Parathyroid adenoma (tissue), 2 donors: ENCODE data around the gene CNRIP1.

ENCODE experiments used
- H2AFZ ChIP-seq: fragments of 300-600 bp; sonication (generic); one replicate; pipeline ENCODE4 v1.7.0; 2017; ENCODE audit warnings: antibody characterized with exemption, mild to moderate bottlenecking
- H3K27ac ChIP-seq: fragments of 300-600 bp; sonication (generic); one replicate; pipeline ENCODE4 v1.7.0; 2017
- H3K27me3 ChIP-seq: fragments of 300-600 bp; sonication (generic); one replicate; pipeline ENCODE4 v1.7.0; 2017; ENCODE audit warnings: low read length; ENCODE audit not compliant: control insufficient read depth, insufficient read depth
- H3K36me3 ChIP-seq: fragments of 300-600 bp; sonication (generic); one replicate; pipeline ENCODE4 v1.7.0; 2017; ENCODE audit warnings: low read length; ENCODE audit not compliant: control insufficient read depth, insufficient read depth
- H3K4me1 ChIP-seq: fragments of 300-600 bp; sonication (generic); one replicate; pipeline ENCODE4 v1.7.0; 2017; ENCODE audit warnings: control low read depth
- H3K4me2 ChIP-seq: fragments of 300-600 bp; sonication (generic); one replicate; pipeline ENCODE4 v1.7.0; 2017; ENCODE audit warnings: low read length
- H3K4me3 ChIP-seq: fragments of 300-600 bp; sonication (generic); one replicate; pipeline ENCODE4 v1.7.0; 2017; ENCODE audit warnings: low read depth, low read length
- H3K79me2 ChIP-seq: fragments of 300-600 bp; sonication (generic); one replicate; pipeline ENCODE4 v1.7.0; 2017; ENCODE audit warnings: control low read depth
- H3K9ac ChIP-seq: fragments of 300-600 bp; sonication (generic); one replicate; pipeline ENCODE4 v1.7.0; 2017; ENCODE audit warnings: mild to moderate bottlenecking
- H3K9me3 ChIP-seq: fragments of 300-600 bp; sonication (generic); one replicate; pipeline ENCODE4 v1.7.0; 2017; ENCODE audit warnings: low read length; ENCODE audit not compliant: control insufficient read depth
- TF ChIP-seq, protein P1 (sequence below): fragments of 300-600 bp; sonication (generic); IDR thresholded peaks from one replicate; pipeline ENCODE4 v1.7.0; 2017; ENCODE audit warnings: antibody characterized with exemption, mild to moderate bottlenecking
- donor health status: primary hyperparathyroidism.

Gene CNRIP1, protein sequence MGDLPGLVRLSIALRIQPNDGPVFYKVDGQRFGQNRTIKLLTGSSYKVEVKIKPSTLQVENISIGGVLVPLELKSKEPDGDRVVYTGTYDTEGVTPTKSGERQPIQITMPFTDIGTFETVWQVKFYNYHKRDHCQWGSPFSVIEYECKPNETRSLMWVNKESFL

DNA sequence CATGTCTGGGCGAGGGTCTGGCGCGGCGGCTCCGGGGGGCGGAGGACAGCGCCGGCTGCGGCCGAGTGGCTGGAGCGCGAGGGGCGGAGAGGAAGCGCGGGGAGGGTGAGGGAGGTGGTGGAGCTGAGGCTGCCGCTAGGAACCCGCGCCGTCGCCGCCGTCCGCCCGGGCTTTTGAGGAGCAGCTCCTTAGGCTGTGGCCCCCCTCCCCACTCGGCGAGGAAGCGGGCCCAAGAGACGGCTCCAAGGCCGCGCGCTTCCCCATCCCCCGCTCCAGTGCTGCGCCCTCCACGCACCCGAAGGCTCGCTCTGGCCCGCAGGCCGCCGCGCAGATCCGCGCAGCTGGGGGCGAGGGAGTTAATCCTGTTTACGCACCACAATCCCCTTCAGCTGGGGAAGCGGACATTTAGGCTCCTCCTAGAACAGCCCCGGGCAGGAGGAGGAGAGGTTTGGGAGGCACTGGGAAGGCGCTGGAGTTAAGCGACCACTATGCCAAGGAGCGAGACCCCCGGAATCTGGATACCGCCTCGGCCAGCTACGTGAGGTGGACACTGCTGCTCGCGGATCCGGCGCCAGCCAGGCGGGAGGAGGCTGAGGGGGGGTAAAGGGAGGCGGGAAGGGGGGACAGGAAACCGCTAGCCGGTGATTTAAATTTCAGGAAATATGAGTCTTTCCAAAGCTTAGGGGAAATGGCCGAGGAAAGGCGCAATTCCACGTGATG, at the start of gene CNRIP1:
Gene CNRIP1 (minus strand): TSS at position 552 of the 720 bp plus-strand sequence. CDS start 549 bp downstream, at position 3.
- Histone ChIP-seq H3K27ac (peak within 1 kb of the TSS; percentile 84), H3K27me3 (no peaks in the 10 kb centered on the region), H3K4me2 (peak within 1 kb of the TSS; percentile 79), H3K9me3 (no peaks in the 10 kb centered on the region), H3K36me3 (no peaks in the 10 kb centered on the region), H3K9ac (peak within 1 kb of the TSS; percentile 79), H3K4me3 (peak within 1 kb of the TSS; percentile 68), H3K79me2 (peaks cover 2% of the 10 kb centered on the region), H3K4me1 (no peaks in the 10 kb centered on the region), H2AFZ (peak within 1 kb of the TSS; percentile 97)
- TF ChIP-seq, protein P1, sequence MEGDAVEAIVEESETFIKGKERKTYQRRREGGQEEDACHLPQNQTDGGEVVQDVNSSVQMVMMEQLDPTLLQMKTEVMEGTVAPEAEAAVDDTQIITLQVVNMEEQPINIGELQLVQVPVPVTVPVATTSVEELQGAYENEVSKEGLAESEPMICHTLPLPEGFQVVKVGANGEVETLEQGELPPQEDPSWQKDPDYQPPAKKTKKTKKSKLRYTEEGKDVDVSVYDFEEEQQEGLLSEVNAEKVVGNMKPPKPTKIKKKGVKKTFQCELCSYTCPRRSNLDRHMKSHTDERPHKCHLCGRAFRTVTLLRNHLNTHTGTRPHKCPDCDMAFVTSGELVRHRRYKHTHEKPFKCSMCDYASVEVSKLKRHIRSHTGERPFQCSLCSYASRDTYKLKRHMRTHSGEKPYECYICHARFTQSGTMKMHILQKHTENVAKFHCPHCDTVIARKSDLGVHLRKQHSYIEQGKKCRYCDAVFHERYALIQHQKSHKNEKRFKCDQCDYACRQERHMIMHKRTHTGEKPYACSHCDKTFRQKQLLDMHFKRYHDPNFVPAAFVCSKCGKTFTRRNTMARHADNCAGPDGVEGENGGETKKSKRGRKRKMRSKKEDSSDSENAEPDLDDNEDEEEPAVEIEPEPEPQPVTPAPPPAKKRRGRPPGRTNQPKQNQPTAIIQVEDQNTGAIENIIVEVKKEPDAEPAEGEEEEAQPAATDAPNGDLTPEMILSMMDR: peak; percentile 8

DNA sequence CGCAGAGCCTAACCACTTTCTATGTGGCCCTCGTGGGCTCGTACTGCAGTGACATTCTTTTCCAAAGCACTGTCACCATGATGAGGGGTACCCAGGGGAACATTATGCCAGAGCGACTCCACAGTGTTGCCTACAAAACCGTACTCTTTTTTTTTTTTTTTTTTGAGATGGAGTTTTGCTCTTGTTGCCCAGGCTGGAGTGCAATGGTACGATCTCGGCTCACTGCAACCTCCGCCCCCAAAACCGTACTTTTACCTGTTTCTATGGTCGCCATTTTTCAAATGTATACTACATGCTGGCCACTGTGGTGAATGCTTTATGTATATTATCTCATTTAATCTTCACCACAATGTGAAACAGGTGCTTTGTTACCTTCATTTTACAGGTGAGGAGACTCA, 49.6 kb upstream of the CNRIP1 start:
- no peak overlapping the region for H3K4me3 ChIP-seq
- H3K9ac ChIP-seq: no peak overlapping the region
- H3K9me3 ChIP-seq: no peaks in the 10 kb centered on the region
- H3K4me1 ChIP-seq: no peaks in the 10 kb centered on the region
- H3K4me2 ChIP-seq: no peak overlapping the region
- H2AFZ ChIP-seq: no peak overlapping the region
- no peaks in the 10 kb centered on the region for H3K79me2 ChIP-seq
- H3K27ac ChIP-seq: no peak overlapping the region
- H3K27me3 ChIP-seq: no peaks in the 10 kb centered on the region
- TF ChIP-seq, protein P1: no peak
- no peaks in the 10 kb centered on the region for H3K36me3 ChIP-seq

DNA sequence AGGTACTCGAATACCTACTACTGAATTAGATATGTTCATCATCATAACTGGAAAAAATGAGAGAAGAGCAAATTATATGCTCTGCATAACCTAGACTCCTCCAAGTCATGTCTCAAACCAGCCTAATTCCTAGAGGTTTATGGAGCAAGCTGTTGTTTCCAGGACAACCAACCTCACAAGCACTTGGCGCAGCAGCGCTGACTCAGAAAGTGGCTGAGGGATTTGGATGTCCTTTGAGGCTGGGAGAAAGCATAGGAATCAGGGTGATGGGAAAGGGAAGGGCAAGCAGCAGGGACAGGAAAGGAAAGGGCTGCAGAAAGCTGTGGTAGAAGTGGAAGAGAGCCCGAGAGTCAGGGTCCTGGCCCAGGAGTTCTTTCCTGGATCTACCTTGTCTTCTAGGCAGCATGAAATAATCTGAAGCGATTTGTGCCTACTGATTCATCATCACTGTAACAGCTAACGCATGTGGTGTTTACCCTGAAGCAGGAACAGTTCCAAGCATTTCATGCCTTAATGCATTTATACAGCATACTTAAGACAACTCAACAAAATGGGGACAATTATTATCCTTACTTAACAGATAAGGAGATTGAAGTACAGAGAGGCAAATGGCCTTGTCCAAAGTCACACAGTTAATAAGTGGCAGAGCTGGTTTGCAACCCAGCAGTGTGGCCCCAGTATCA, 49.0 kb upstream of the CNRIP1 start:
- H3K4me2 ChIP-seq: no peak overlapping the region
- no peak overlapping the region for H3K27ac ChIP-seq
- no peak overlapping the region for H3K4me3 ChIP-seq
- H3K36me3 ChIP-seq: no peaks in the 10 kb centered on the region
- H3K9me3 ChIP-seq: no peaks in the 10 kb centered on the region
- TF ChIP-seq, protein P1: no peak
- H3K79me2 ChIP-seq: no peaks in the 10 kb centered on the region
- H3K27me3 ChIP-seq: no peaks in the 10 kb centered on the region
- H2AFZ ChIP-seq: no peak overlapping the region
- H3K4me1 ChIP-seq: no peaks in the 10 kb centered on the region
- no peak overlapping the region for H3K9ac ChIP-seq

DNA sequence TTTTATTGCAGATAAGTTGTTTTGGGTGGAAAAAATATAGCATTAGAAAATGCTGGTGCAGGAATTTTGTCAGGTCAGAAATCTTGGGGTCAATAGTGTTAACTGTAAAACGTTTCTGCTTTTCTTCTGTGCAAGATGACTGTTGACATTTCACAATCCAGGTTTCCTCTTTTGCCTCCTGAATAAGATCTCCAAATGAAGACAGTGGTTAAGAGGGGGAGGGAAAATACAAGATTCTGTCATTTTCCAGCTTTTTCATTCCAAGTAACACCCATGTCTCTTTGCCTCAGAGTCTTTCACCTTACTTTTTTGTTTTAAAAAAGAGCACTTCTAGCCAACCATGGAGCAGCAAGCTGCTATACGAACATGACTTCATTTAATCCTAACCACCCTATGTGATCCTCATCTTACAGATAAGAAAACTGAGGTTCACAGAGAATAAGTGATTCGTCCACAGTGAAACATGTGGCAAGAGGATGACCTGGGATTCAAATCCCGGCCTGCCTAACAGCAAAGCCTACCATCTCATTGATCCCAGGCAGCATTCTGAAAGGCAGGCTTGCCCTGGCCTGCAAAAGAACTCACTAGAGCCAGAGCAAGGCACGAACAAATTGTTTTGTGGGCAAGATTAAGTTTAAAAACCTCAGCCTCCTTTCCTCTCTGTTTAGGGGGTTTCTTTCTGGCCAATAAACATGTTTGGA, 48.4 kb upstream of the CNRIP1 start:
- H3K79me2 ChIP-seq: no peaks in the 10 kb centered on the region
- no peak overlapping the region for H3K9ac ChIP-seq
- no peak overlapping the region for H2AFZ ChIP-seq
- H3K4me3 ChIP-seq: no peak overlapping the region
- no peaks in the 10 kb centered on the region for H3K36me3 ChIP-seq
- TF ChIP-seq, protein P1: no peak
- no peaks in the 10 kb centered on the region for H3K4me1 ChIP-seq
- H3K9me3 ChIP-seq: no peaks in the 10 kb centered on the region
- H3K27me3 ChIP-seq: no peaks in the 10 kb centered on the region
- H3K4me2 ChIP-seq: no peak overlapping the region
- H3K27ac ChIP-seq: no peak overlapping the region
